K562 (cell line): ENCODE results near the gene METTL21C. TPM values are rescaled to one million over a fixed set of nuclear protein-coding genes. Genes with fewer than 3 reads are reported as not detected.
A peak's percentile ranks its signal among the peaks of the same experiment; 100 is the strongest.

Experiments used
- ATAC-seq: fragments of 200-7000 bp; cut with Tn5 transposase; 3 replicates; pipeline ENCODE4 v1.9.1; 2020; ENCODE audit warnings: moderate library complexity
- BruUV-seq: library from RNA; stranded (reverse); fragments of 400-500 nt; replicated peaks from 2 replicates; lab custom pipeline; 2021; lab: Mats Ljungman, UMichigan
- CTCF ChIA-PET: fragments of 300-600 bp; formaldehyde crosslinking; extraction: SDS; loops from one replicate; lab custom pipeline; 2021; ENCODE audit warnings: low intra/inter-chr PET ratio; lab: Yijun Ruan, JAX
- POLR2A ChIA-PET: fragments of 300-600, 350-650 bp; sonication (Branson Sonifier 250); formaldehyde crosslinking; extraction: SDS; loops from one replicate; lab custom pipeline; 2021; ENCODE audit warnings: antibody characterized with exemption, inconsistent platforms; lab: Yijun Ruan, JAX
- DNase-seq, 4 experiments: peaks; one replicate each; pipeline versions ENCODE4 v3.0.0 to v3.0.0-alpha.2; 2011 to 2018; ENCODE audit warnings: low spot score in 3 of 4, mixed read lengths in 3 of 4; ENCODE audit errors: extremely low read depth in 1 of 4
- FAIRE-seq: peaks from 2 replicates; lab custom pipeline; 2011; peaks lifted over from hg19 to GRCh38; lab: Jason Lieb, UNC
- H2AFZ ChIP-seq: 2 replicates; pipeline ENCODE4 v1.6.0; 2011; ENCODE audit warnings: low read depth, low read length, control low read depth, inconsistent platforms
- H3K27ac ChIP-seq: fragments of 200-600 bp; 3 replicates; pipeline ENCODE4 v1.8.0; 2011; ENCODE audit warnings: low read depth, mild to moderate bottlenecking, control low read depth, inconsistent platforms, low read length, moderate library complexity, mixed read lengths; ENCODE audit errors: extremely low read depth
- H3K27me3 ChIP-seq, 2 experiments: fragments of 300-600 bp in 1 of 2; 2 replicates in 1 of 2; 3 replicates in 1 of 2; pipeline versions ENCODE4 v1.6.0 to v1.8.0; 2011; ENCODE audit warnings: inconsistent platforms in 2 of 2, low read length in 2 of 2, mild to moderate bottlenecking in 1 of 2, mixed read lengths in 1 of 2, moderate library complexity in 1 of 2; ENCODE audit not compliant: control insufficient read depth in 2 of 2, insufficient read depth in 2 of 2
- H3K36me3 ChIP-seq: fragments of 300-600 bp; 3 replicates; pipeline ENCODE4 v1.8.0; 2011; ENCODE audit warnings: mild to moderate bottlenecking, low read length, inconsistent platforms; ENCODE audit not compliant: control insufficient read depth, insufficient read depth
- H3K4me1 ChIP-seq, 2 experiments: fragments of 200-600 bp in 1 of 2; replicated peaks in 1 of 2; 2 replicates in 1 of 2; 3 replicates in 1 of 2; pipeline versions ENCODE4 v1.5.1 to v1.8.0; 2011; ENCODE audit warnings: inconsistent platforms in 2 of 2, low read length in 2 of 2, mild to moderate bottlenecking in 1 of 2, mixed read lengths in 1 of 2, moderate library complexity in 1 of 2; ENCODE audit not compliant: control insufficient read depth in 2 of 2, insufficient read depth in 2 of 2
- H3K4me2 ChIP-seq: 2 replicates; pipeline ENCODE4 v1.6.1; 2011; ENCODE audit warnings: low read length, control low read depth, inconsistent platforms, mixed read lengths; ENCODE audit not compliant: insufficient read depth
- H3K4me3 ChIP-seq: fragments of 200-600 bp; sonication (generic), shearing (Covaris generic); 2 replicates; pipeline ENCODE4 v1.5.1; 2016; ENCODE audit warnings: control low read depth, inconsistent platforms
- H3K79me2 ChIP-seq: fragments of 200-600 bp; 3 replicates; pipeline ENCODE4 v1.8.0; 2011; ENCODE audit warnings: low read length, inconsistent platforms; ENCODE audit not compliant: control insufficient read depth, insufficient read depth
- H3K9ac ChIP-seq, 2 experiments: 2 replicates each; pipeline versions ENCODE4 v1.6.0 to v1.6.1; 2011; ENCODE audit warnings: low read depth in 2 of 2, low read length in 2 of 2, control low read depth in 1 of 2, inconsistent platforms in 1 of 2, mild to moderate bottlenecking in 1 of 2, mixed read lengths in 1 of 2; ENCODE audit not compliant: insufficient read depth in 1 of 2
- H3K9me1 ChIP-seq: one replicate; pipeline ENCODE4 v1.6.0; 2011; ENCODE audit warnings: inconsistent platforms, mild to moderate bottlenecking, low read length, moderate library complexity; ENCODE audit not compliant: control insufficient read depth, insufficient read depth
- H3K9me3 ChIP-seq: replicated peaks from 2 replicates; pipeline ENCODE4 v1.5.1; 2011; ENCODE audit warnings: low read depth, low read length, inconsistent platforms; ENCODE audit not compliant: control insufficient read depth, insufficient read depth
- H4K20me1 ChIP-seq: replicated peaks from 2 replicates; pipeline ENCODE4 v1.6.1; 2011; ENCODE audit warnings: low read length, inconsistent platforms, mixed read lengths; ENCODE audit not compliant: control insufficient read depth, insufficient read depth
- CTCF ChIP-seq, 3 experiments: IDR thresholded peaks in 2 of 3; conservative IDR thresholded peaks in 1 of 3; 2 replicates each; pipeline ENCODE4 v1.5.1; 2011 to 2012; ENCODE audit warnings: low read length in 3 of 3, mild to moderate bottlenecking in 3 of 3, control low read depth in 2 of 3, improper control_type of control experiment in 1 of 3, inconsistent platforms in 1 of 3, low read depth in 1 of 3, mixed read lengths in 1 of 3, moderate library complexity in 1 of 3; ENCODE audit not compliant: insufficient read depth in 2 of 3
- LARP7 ChIP-seq: fragments of 450-650 bp; IDR thresholded peaks from 2 replicates; pipeline ENCODE4 v1.6.1; 2016
- WGBS: fragments of 100-300 bp; shearing (Covaris generic); methylation state at CpG from one replicate; pipeline ENCODE4 v1.1.6; 2016; ENCODE audit warnings: low coverage, mixed read lengths; ENCODE audit not compliant: insufficient coverage; ENCODE audit errors: missing lambda C conversion rate; 5-methylcytosine and 5-hydroxymethylcytosine counted together
- in situ Hi-C: fragments of 300-500 bp; cut with MboI; formaldehyde crosslinking; loops from 4 replicates; pipeline ENCODE4 v1.15.0; 2018; ENCODE audit warnings: inconsistent platforms, mixed read lengths
- intact Hi-C: fragments of 100-400 bp; cut with micrococcal nuclease; formaldehyde crosslinking; loops from 2 replicates; pipeline ENCODE4 v1.14.2; 2022
- polyA plus RNA-seq, 8 experiments: library from polyadenylated mRNA; depleted of rRNA in 4 of 8; stranded (reverse) in 5 of 8; unstranded in 3 of 8; fragments of >200 nt; fragmentation: Nextera tagmentation in 2 of 8; fragmentation: Illumina TruSeq in 1 of 8; extraction: Ambion mirVana in 2 of 8; extraction: Trizol in 1 of 8; gene quantifications; 2 replicates each; pipeline versions ENCODE4 v1.2.1 to v1.2.3, GENCODE V29; 2011 to 2014; ENCODE audit warnings: inconsistent platforms in 1 of 8, missing spikeins in 1 of 8
- total RNA-seq, 7 experiments: library from RNA; depleted of rRNA in 6 of 7; stranded (reverse); fragments of >200 nt in 6 of 7; fragmentation: Illumina TruSeq in 2 of 7; extraction: Trizol in 2 of 7; gene quantifications; 2 replicates each; pipeline versions ENCODE4 v1.2.1 to v1.2.3, GENCODE V29; 2011 to 2021; ENCODE audit warnings: low replicate concordance in 1 of 7

METTL21C gene
- total and polyA plus RNA-seq, 9 of the 15 experiments (the other 6 are each of a cell fraction or from before 2014, with no cell fraction given), result not detected

- H3K9me1 ChIP-seq, result no peaks in the 10 kb centered on the region
- H3K27me3 ChIP-seq, result peaks cover 0 to 9% of the 10 kb centered on the region in 2 experiments; a peak in 4 of 5 replicates
- H3K27ac ChIP-seq, result no peak overlapping the region
- intact Hi-C loops, result no loop called here
- no peak overlapping the region for H2AFZ ChIP-seq
- H3K36me3 ChIP-seq, result no peaks in the 10 kb centered on the region
- peak; percentile 74 for ATAC-seq
- no TSS peak for BruUV-seq
- no peaks in the 10 kb centered on the region for H4K20me1 ChIP-seq
- peak; percentile 23 for FAIRE-seq
- CTCF ChIA-PET, result no interaction called here
- in situ Hi-C loops, result loop anchor here (10.0 kb wide), 1 partner anchor 117 kb away; no protein-coding TSS in a partner anchor
- H3K4me2 ChIP-seq, result no peak overlapping the region
- H3K4me3 ChIP-seq, result no peak overlapping the region
- H3K4me1 ChIP-seq, result no peaks in the 10 kb centered on the region
- WGBS, result 7% methylated on average over 5 of the region's 5 CpGs
- TF ChIP-seq CTCF (IDR thresholded peaks at IDR 0.05 in 2 of 3, conservative IDR thresholded peaks at IDR 0.05 in 1 of 3; ENCODE audit: insufficient read depth in 2 of 3, low read depth in 1 of 3, low read length in 3 of 3), result peak in 1 of 3 experiments; percentile 11; a peak in 2 of 6 replicates
- TF ChIP-seq LARP7, result no peak
- TF ChIP-seq, all 486 proteins: peak for 1
- H3K9me3 ChIP-seq, result no peaks in the 10 kb centered on the region
- POLR2A ChIA-PET, result interaction anchor here (0.8 kb wide), 1 partner anchor 64 kb away, joined by 3 read pairs; no protein-coding TSS in a partner anchor
- H3K79me2 ChIP-seq, result no peaks in the 10 kb centered on the region
- H3K9ac ChIP-seq, result no peak overlapping the region
- DNase-seq, result peak in 1 of 4 experiments; percentile 21
Observed at GRCh38 chr13:102701331-102701730, 6.5 kb upstream of the METTL21C start.
